Sigmoid colon (tissue), 7 donors: ENCODE data around the gene PAQR4. TPM values are rescaled to one million over a fixed set of nuclear protein-coding genes. Genes with fewer than 3 reads are reported as not detected.
"Not testable (repeated sequence)": the region's sequence is repeated elsewhere in the genome, so short reads cannot be mapped to it uniquely, and the experiment has no call there.

Source experiments
- DNase-seq: peaks from one replicate; pipeline ENCODE4 v3.0.0-alpha.2; 2019
- H3K27ac ChIP-seq, 4 donors: fragments of 200-600 bp; sonication (generic); one replicate each; pipeline ENCODE4 v1.5.1; 2016 to 2019; ENCODE audit warnings: mild to moderate bottlenecking in 1 of 4
- H3K27me3 ChIP-seq, 3 donors: fragments of 200-600 bp; sonication (generic); one replicate each; pipeline ENCODE4 v1.5.1; 2019; ENCODE audit warnings: mild to moderate bottlenecking in 1 of 3
- H3K36me3 ChIP-seq, 4 donors: fragments of 200-600 bp; sonication (generic); one replicate each; pipeline ENCODE4 v1.5.1; 2016 to 2019
- H3K4me1 ChIP-seq, 4 donors: fragments of 200-600 bp; sonication (generic); one replicate each; pipeline ENCODE4 v1.5.1; 2017 to 2019
- H3K4me3 ChIP-seq, 4 donors: fragments of 200-600 bp; sonication (generic); one replicate each; pipeline ENCODE4 v1.5.1; 2017 to 2019; ENCODE audit warnings: mild to moderate bottlenecking in 2 of 4, moderate library complexity in 1 of 4
- H3K9me3 ChIP-seq, 4 donors: fragments of 200-600 bp in 3 of 4; sonication (generic) in 3 of 4; one replicate each; pipeline versions ENCODE4 v1.5.1 to v1.6.1; 2013 to 2019
- EP300 ChIP-seq, 4 donors: sonication (generic); formaldehyde crosslinking; IDR thresholded peaks; one replicate each; pipeline ENCODE4 v1.6.1; 2017; ENCODE audit warnings: antibody characterized with exemption in 4 of 4
- POLR2A ChIP-seq, 2 donors: fragments of 450-650 bp; IDR thresholded peaks; one replicate each; pipeline ENCODE4 v1.6.1; 2016; ENCODE audit warnings: antibody characterized with exemption in 2 of 2, mild to moderate bottlenecking in 2 of 2, moderate library complexity in 2 of 2
- POLR2AphosphoS5 ChIP-seq, 4 donors: sonication (generic); formaldehyde crosslinking; IDR thresholded peaks; one replicate each; pipeline ENCODE4 v1.6.1; 2017; ENCODE audit warnings: antibody characterized with exemption in 4 of 4
- WGBS, 2 donors: extraction: QIAGEN DNeasy Blood & Tissue Kit; methylation state at CpG; one replicate each; pipeline ENCODE4 v1.1.7; 2013; 5-methylcytosine and 5-hydroxymethylcytosine counted together
- intact Hi-C: fragments of 100-400 bp; cut with DNase I; formaldehyde crosslinking; loops from one replicate; pipeline ENCODE4 v1.15.1; 2023
- polyA plus RNA-seq, 3 donors: library from polyadenylated mRNA; stranded (reverse); fragments of 200-250 nt; gene quantifications; one replicate each; pipeline ENCODE4 v1.2.3, GENCODE V29; 2013
- total RNA-seq, 4 donors: library from RNA; depleted of rRNA; stranded (reverse); fragments of >200 nt; gene quantifications; one replicate each; pipeline ENCODE4 v1.1.0, GENCODE V29; 2016
- TF ChIP-seq, protein P1 (sequence below), 4 experiments: fragments of 450-650 bp in 3 of 4; fragments of 200-600 bp in 1 of 4; IDR thresholded peaks; one replicate each; pipeline ENCODE4 v1.5.1; 2016 to 2019; ENCODE audit warnings: antibody characterized with exemption in 4 of 4, mild to moderate bottlenecking in 3 of 4, moderate library complexity in 2 of 4
- donor health status: healthy with polysubstance abuse.
- donor health status: Bipolar disorder and iron deficiency.
- donor health status: healthy.

Gene PAQR4
- total and polyA plus RNA-seq, 7 donors = 0.83 to 22.1 (median 3.6) TPM

DNA sequence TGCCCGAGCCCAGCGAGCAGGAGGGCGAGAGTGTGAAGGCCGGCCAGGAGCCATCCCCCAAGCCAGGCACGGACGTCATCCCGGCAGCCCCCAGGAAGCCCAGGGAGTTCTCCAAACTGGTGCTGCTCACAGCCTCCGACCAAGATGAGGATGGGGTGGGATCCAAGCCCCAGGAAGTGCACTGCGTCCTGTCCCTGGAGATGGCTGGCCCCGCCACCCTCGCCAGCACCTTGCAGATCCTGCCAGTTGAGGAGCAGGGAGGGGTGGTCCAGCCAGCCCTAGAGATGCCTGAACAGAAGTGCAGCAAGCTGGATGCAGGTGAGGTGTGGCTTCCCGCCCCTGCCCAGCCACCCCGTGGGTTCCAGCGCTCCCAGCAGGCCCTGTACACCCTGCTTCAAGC, 39.5 kb upstream of the PAQR4 start:
- Histone ChIP-seq H3K9me3 (no peaks in the 10 kb centered on the region), H3K4me3 (no peak overlapping the region), H3K27me3 (no peaks in the 10 kb centered on the region), H3K36me3 (peaks cover 22 to 46% (median 30%) of the 10 kb centered on the region in 4 donors), H3K4me1 (peaks cover 0 to 10% (median 9%) of the 10 kb centered on the region in 4 donors), H3K27ac (no peak overlapping the region)
- intact Hi-C loops = loop anchor here (5.0 kb wide), 1 partner anchor 53 kb away; the partner anchor contains the start of gene PKMYT1
- TF ChIP-seq EP300 (IDR thresholded peaks at IDR 0.05) = no peak
- TF ChIP-seq POLR2AphosphoS5 (IDR thresholded peaks at IDR 0.05) = no peak
- WGBS, 2 donors = 93 to 96% methylated on average over 14 of the region's 14 CpGs
- DNase-seq = no peak

DNA sequence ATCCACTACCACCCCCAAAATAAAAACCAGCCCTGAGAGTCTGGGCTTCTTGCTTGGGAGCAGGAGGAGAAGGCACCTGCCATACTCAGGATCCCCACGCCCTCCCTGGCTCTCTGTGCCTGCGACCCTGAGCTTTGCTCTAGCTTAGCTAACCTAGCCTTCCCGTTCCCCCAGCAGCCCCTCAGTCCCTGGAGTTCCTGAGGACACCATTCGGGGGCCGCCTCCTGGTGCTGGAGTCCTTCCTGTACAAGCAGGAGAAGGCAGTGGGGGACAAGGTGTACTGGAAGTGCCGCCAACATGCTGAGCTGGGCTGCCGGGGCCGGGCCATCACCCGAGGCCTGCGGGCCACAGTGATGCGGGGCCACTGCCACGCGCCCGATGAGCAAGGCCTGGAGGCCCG, 38.9 kb upstream of the PAQR4 start:
- DNase-seq = no peak
- Histone ChIP-seq H3K9me3 (no peaks in the 10 kb centered on the region), H3K4me1 (peaks cover 0 to 10% (median 9%) of the 10 kb centered on the region in 4 donors), H3K36me3 (peaks cover 22 to 52% (median 33%) of the 10 kb centered on the region in 4 donors), H3K4me3 (no peak overlapping the region), H3K27ac (no peak overlapping the region), H3K27me3 (no peaks in the 10 kb centered on the region)
- WGBS, 2 donors = 97 to 98% methylated on average over 15 of the region's 15 CpGs
- TF ChIP-seq, protein P1, sequence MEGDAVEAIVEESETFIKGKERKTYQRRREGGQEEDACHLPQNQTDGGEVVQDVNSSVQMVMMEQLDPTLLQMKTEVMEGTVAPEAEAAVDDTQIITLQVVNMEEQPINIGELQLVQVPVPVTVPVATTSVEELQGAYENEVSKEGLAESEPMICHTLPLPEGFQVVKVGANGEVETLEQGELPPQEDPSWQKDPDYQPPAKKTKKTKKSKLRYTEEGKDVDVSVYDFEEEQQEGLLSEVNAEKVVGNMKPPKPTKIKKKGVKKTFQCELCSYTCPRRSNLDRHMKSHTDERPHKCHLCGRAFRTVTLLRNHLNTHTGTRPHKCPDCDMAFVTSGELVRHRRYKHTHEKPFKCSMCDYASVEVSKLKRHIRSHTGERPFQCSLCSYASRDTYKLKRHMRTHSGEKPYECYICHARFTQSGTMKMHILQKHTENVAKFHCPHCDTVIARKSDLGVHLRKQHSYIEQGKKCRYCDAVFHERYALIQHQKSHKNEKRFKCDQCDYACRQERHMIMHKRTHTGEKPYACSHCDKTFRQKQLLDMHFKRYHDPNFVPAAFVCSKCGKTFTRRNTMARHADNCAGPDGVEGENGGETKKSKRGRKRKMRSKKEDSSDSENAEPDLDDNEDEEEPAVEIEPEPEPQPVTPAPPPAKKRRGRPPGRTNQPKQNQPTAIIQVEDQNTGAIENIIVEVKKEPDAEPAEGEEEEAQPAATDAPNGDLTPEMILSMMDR (IDR thresholded peaks at IDR 0.05) = no peak
- no peak for TF ChIP-seq POLR2A (IDR thresholded peaks at IDR 0.05)
- TF ChIP-seq EP300 (IDR thresholded peaks at IDR 0.05) = no peak
- TF ChIP-seq POLR2AphosphoS5 (IDR thresholded peaks at IDR 0.05) = no peak
- intact Hi-C loops = no loop called here

DNA sequence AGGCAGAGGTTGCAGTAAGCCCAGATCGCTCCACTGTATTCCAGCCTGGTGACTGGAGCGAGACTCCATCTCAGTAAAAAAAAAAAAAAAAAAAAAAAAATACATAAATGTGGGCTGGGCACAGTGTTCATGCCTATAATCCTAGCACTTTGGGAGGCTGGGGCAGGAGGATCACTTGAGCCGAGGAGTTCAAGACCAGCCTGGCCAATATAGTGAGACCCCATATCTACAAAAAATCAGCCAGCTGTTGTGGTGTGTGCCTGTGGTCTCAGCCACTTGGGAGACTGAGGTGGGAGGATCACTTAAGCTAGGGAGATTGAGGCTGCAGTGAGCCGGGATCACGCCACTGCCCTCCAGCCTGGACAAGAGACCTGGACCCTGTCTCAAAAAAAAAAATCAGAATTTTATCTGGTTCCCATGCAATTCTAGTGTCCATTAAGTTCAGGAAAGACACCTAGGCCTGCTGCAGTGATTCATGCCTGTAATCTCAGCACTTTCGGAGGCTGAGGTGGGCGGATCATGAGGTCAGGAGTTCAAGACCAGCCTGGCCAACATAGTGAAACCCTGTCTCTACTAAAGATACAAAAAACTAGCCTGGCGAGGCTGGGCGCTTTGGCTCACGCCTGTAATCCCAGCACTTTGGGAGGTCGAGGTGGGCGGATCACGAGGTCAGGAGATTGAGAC, 37.8 kb upstream of the PAQR4 start:
- H3K27me3 ChIP-seq, H3K4me3 ChIP-seq, intact Hi-C loops, DNase-seq, H3K4me1 ChIP-seq, H3K27ac ChIP-seq, H3K9me3 ChIP-seq: not testable (repeated sequence)
- peaks cover 22 to 61% (median 38%) of the 10 kb centered on the region in 4 donors for H3K36me3 ChIP-seq
- 92 to 93% methylated on average over 13 of the region's 13 CpGs for WGBS, 2 donors

DNA sequence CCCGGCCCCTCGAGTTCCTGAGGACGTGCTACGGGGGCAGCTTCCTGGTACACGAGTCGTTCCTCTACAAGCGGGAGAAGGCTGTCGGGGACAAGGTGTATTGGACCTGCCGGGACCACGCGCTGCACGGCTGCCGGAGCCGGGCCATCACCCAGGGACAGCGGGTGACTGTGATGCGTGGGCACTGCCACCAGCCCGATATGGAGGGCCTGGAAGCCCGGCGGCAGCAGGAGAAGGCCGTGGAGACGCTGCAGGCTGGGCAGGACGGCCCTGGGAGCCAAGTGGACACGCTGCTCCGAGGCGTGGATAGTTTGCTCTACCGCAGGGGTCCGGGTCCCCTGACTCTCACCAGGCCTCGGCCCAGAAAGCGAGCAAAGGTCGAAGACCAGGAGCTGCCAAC, 36.0 kb upstream of the PAQR4 start:
- intact Hi-C loops = no loop called here
- WGBS, 2 donors = 94 to 95% methylated on average over 30 of the region's 30 CpGs
- peaks cover 27 to 79% (median 55%) of the 10 kb centered on the region in 4 donors for H3K36me3 ChIP-seq

DNA sequence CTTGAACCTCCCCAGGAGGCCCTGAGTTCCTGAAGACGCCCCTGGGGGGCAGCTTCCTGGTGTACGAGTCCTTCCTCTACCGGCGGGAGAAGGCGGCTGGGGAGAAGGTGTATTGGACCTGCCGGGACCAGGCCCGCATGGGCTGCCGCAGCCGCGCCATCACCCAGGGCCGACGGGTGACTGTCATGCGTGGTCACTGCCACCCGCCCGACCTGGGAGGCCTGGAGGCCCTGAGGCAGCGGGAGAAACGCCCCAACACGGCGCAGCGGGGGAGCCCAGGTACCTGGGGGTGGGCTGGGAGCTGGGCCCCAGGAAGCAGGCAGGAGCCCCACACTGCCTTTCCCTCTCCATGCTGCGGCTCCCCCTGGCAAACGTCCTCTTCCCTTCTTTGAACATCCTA, 35.4 kb upstream of the PAQR4 start:
- H3K36me3 ChIP-seq = peaks cover 29 to 84% (median 59%) of the 10 kb centered on the region in 4 donors
- no peaks in the 10 kb centered on the region for H3K9me3 ChIP-seq
- H3K4me3 ChIP-seq = no peak overlapping the region
- WGBS, 2 donors = 90 to 92% methylated on average over 22 of the region's 22 CpGs
- no peaks in the 10 kb centered on the region for H3K27me3 ChIP-seq
- TF ChIP-seq EP300 (IDR thresholded peaks at IDR 0.05) = no peak
- no peak overlapping the region for H3K27ac ChIP-seq
- H3K4me1 ChIP-seq = no peaks in the 10 kb centered on the region
- no peak for DNase-seq
- intact Hi-C loops = no loop called here

More for the DNA sequence above, 36.0 kb upstream of the PAQR4 start:
- no peaks in the 10 kb centered on the region for H3K9me3 ChIP-seq
- H3K4me3 ChIP-seq = no peak overlapping the region
- TF ChIP-seq POLR2A (IDR thresholded peaks at IDR 0.05) (no peak), POLR2AphosphoS5 (IDR thresholded peaks at IDR 0.05) (no peak), EP300 (IDR thresholded peaks at IDR 0.05) (no peak)
- TF ChIP-seq, protein P1 (IDR thresholded peaks at IDR 0.05) = no peak
- DNase-seq = peak; percentile 62
- no peaks in the 10 kb centered on the region for H3K4me1 ChIP-seq
- H3K27ac ChIP-seq = no peak overlapping the region
- no peaks in the 10 kb centered on the region for H3K27me3 ChIP-seq

DNA sequence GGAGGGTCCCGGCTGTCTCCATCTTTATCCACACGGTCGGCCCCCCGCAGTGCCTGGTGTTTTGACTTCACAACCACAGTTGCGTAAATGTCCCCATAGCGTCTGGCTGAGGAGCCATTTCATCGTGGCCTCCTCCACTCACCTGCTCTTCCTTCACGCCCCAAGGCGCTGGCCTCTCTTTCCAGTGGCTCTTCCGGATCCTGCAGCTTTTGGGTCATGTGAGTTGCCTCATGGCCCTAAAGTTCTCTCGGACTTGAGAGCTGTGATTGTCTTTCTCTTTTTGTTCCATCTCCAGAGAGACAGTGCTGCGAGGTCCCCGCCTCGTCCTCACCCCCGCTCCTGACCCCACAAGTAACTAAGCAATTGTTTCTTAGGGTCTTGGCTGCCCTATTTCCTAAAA, 34.7 kb upstream of the PAQR4 start:
- Histone ChIP-seq H3K4me3 (no peak overlapping the region), H3K27ac (no peak overlapping the region), H3K27me3 (no peaks in the 10 kb centered on the region), H3K4me1 (no peaks in the 10 kb centered on the region), H3K9me3 (no peaks in the 10 kb centered on the region), H3K36me3 (peaks cover 36 to 91% (median 65%) of the 10 kb centered on the region in 4 donors)
- 90 to 93% methylated on average over 15 of the region's 15 CpGs for WGBS, 2 donors
- intact Hi-C loops = no loop called here
- no peak for DNase-seq
- TF ChIP-seq POLR2AphosphoS5 (IDR thresholded peaks at IDR 0.05) (no peak), POLR2A (IDR thresholded peaks at IDR 0.05) (no peak), EP300 (IDR thresholded peaks at IDR 0.05) (no peak)
- TF ChIP-seq, protein P1 (IDR thresholded peaks at IDR 0.05) = no peak
